HEK293 (cell line): ENCODE data around the gene DLL4.

Experiments used
- CTCF ChIA-PET: fragments of 350-600 bp; formaldehyde crosslinking; extraction: SDS; loops from one replicate; lab custom pipeline; 2021; ENCODE audit warnings: antibody characterized with exemption; lab: Yijun Ruan, JAX
- POLR2A ChIA-PET: fragments of 300-600 bp; formaldehyde crosslinking; extraction: SDS; loops from one replicate; lab custom pipeline; 2020; ENCODE audit warnings: antibody characterized with exemption, inconsistent platforms; lab: Yijun Ruan, JAX
- H3K27ac ChIP-seq: fragments of 200-500 bp; sonication (Bioruptor generic); 2 replicates; pipeline ENCODE4 v1.5.1; 2014; ENCODE audit warnings: low read depth, low read length, control low read depth, inconsistent platforms; ENCODE audit errors: extremely low read depth
- H3K36me3 ChIP-seq, 2 experiments: fragments of 200-500 bp in 1 of 2; sonication (Bioruptor generic) in 1 of 2; 1 replicate in 1 of 2; 2 replicates in 1 of 2; pipeline ENCODE4 v1.5.1; 2014 to 2017; ENCODE audit warnings: inconsistent platforms in 2 of 2, low read length in 2 of 2; ENCODE audit not compliant: control insufficient read depth in 2 of 2, insufficient read depth in 1 of 2
- H3K4me1 ChIP-seq: fragments of 200-500 bp; sonication (Bioruptor generic); 2 replicates; pipeline ENCODE4 v1.5.1; 2014; ENCODE audit warnings: mild to moderate bottlenecking, low read length, inconsistent platforms; ENCODE audit not compliant: control insufficient read depth, insufficient read depth
- H3K4me3 ChIP-seq: 2 replicates; pipeline ENCODE4 v1.5.1; 2011; ENCODE audit warnings: low read depth, mild to moderate bottlenecking, control low read depth, low read length, moderate library complexity
- H3K9me3 ChIP-seq: fragments of 200-500 bp; sonication (Bioruptor generic); 2 replicates; pipeline ENCODE4 v1.5.1; 2014; ENCODE audit warnings: low read depth, low read length, inconsistent platforms; ENCODE audit not compliant: control insufficient read depth, insufficient read depth
- BCL11B ChIP-seq: fragments of 450-650 bp; formaldehyde crosslinking; IDR thresholded peaks from 2 replicates; pipeline ENCODE4 v1.5.1; 2016; ENCODE audit warnings: low read depth, missing biosample characterization, missing genetic modification characterization
- GLI4 ChIP-seq: fragments of 450-650 bp; formaldehyde crosslinking; IDR thresholded peaks from 2 replicates; pipeline ENCODE4 v1.5.1; 2016; ENCODE audit warnings: missing biosample characterization, missing genetic modification characterization
- GLIS1 ChIP-seq: fragments of 450-650 bp; formaldehyde crosslinking; IDR thresholded peaks from 2 replicates; pipeline ENCODE4 v1.5.1; 2016; ENCODE audit warnings: missing biosample characterization, missing genetic modification characterization
- YY2 ChIP-seq: fragments of 450-650 bp; formaldehyde crosslinking; IDR thresholded peaks from 2 replicates; pipeline ENCODE4 v1.5.1; 2016; ENCODE audit warnings: missing biosample characterization, missing genetic modification characterization
- ZBTB7A ChIP-seq: fragments of 450-650 bp; formaldehyde crosslinking; IDR thresholded peaks from 2 replicates; pipeline ENCODE4 v1.5.1; 2016; ENCODE audit warnings: low read depth, missing biosample characterization, missing genetic modification characterization
- ZFHX2 ChIP-seq: fragments of 450-650 bp; formaldehyde crosslinking; conservative IDR thresholded peaks from 2 replicates; pipeline ENCODE4 v1.5.1; 2016; ENCODE audit warnings: missing biosample characterization, missing genetic modification characterization
- ZNF16 ChIP-seq: fragments of 450-650 bp; formaldehyde crosslinking; IDR thresholded peaks from 2 replicates; pipeline ENCODE4 v1.5.1; 2016; ENCODE audit warnings: low read depth, missing biosample characterization, missing genetic modification characterization
- ZNF223 ChIP-seq: fragments of 450-650 bp; formaldehyde crosslinking; IDR thresholded peaks from 2 replicates; pipeline ENCODE4 v1.5.1; 2016; ENCODE audit warnings: missing biosample characterization, missing genetic modification characterization
- ZNF248 ChIP-seq: fragments of 450-650 bp; formaldehyde crosslinking; IDR thresholded peaks from 2 replicates; pipeline ENCODE4 v1.5.1; 2017; ENCODE audit warnings: missing biosample characterization, missing genetic modification characterization
- ZNF302 ChIP-seq: fragments of 450-650 bp; formaldehyde crosslinking; IDR thresholded peaks from 2 replicates; pipeline ENCODE4 v1.5.1; 2016; ENCODE audit warnings: missing biosample characterization, missing genetic modification characterization, low read depth
- ZNF423 ChIP-seq: fragments of 450-650 bp; formaldehyde crosslinking; IDR thresholded peaks from 2 replicates; pipeline ENCODE4 v1.5.1; 2016; ENCODE audit warnings: missing biosample characterization, missing genetic modification characterization
- ZNF473 ChIP-seq: fragments of 450-650 bp; formaldehyde crosslinking; IDR thresholded peaks from 2 replicates; pipeline ENCODE4 v1.5.1; 2017; ENCODE audit warnings: missing biosample characterization, missing genetic modification characterization
- ZNF692 ChIP-seq: fragments of 450-650 bp; formaldehyde crosslinking; IDR thresholded peaks from 2 replicates; pipeline ENCODE4 v1.5.1; 2016; ENCODE audit warnings: missing biosample characterization, missing genetic modification characterization
- ZNF768 ChIP-seq: fragments of 450-650 bp; formaldehyde crosslinking; IDR thresholded peaks from 2 replicates; pipeline ENCODE4 v1.5.1; 2018; ENCODE audit warnings: missing biosample characterization, mild to moderate bottlenecking, missing genetic modification characterization
- ZNF830 ChIP-seq: fragments of 450-650 bp; IDR thresholded peaks from 2 replicates; pipeline ENCODE4 v1.5.0; 2018; ENCODE audit warnings: missing biosample characterization, missing genetic modification characterization, low read depth, mild to moderate bottlenecking, moderate library complexity
- TF ChIP-seq, protein P1 (sequence below): fragments of 450-650 bp; formaldehyde crosslinking; IDR thresholded peaks from 2 replicates; pipeline ENCODE4 v1.5.1; 2016; ENCODE audit warnings: missing biosample characterization, missing genetic modification characterization, borderline replicate concordance
- TF ChIP-seq, protein P2 (sequence below): fragments of 450-650 bp; formaldehyde crosslinking; conservative IDR thresholded peaks from 2 replicates; pipeline ENCODE4 v1.5.1; 2016; ENCODE audit warnings: low read depth, missing biosample characterization, missing genetic modification characterization
- TF ChIP-seq, protein P3 (sequence below): fragments of 450-650 bp; formaldehyde crosslinking; IDR thresholded peaks from 2 replicates; pipeline ENCODE4 v1.5.1; 2016; ENCODE audit warnings: missing biosample characterization, missing genetic modification characterization
- TF ChIP-seq, protein P4 (sequence below): fragments of 450-650 bp; formaldehyde crosslinking; IDR thresholded peaks from 2 replicates; pipeline ENCODE4 v1.5.1; 2016; ENCODE audit warnings: missing biosample characterization, missing genetic modification characterization
- TF ChIP-seq, protein P5 (sequence below): fragments of 450-650 bp; formaldehyde crosslinking; IDR thresholded peaks from 2 replicates; pipeline ENCODE4 v1.5.1; 2016; ENCODE audit warnings: missing biosample characterization, missing genetic modification characterization

DLL4 gene

GRCh38 chr15:40891810-40892446 lies 37.2 kb upstream of the DLL4 start (continued):
- TF ChIP-seq, protein P1, sequence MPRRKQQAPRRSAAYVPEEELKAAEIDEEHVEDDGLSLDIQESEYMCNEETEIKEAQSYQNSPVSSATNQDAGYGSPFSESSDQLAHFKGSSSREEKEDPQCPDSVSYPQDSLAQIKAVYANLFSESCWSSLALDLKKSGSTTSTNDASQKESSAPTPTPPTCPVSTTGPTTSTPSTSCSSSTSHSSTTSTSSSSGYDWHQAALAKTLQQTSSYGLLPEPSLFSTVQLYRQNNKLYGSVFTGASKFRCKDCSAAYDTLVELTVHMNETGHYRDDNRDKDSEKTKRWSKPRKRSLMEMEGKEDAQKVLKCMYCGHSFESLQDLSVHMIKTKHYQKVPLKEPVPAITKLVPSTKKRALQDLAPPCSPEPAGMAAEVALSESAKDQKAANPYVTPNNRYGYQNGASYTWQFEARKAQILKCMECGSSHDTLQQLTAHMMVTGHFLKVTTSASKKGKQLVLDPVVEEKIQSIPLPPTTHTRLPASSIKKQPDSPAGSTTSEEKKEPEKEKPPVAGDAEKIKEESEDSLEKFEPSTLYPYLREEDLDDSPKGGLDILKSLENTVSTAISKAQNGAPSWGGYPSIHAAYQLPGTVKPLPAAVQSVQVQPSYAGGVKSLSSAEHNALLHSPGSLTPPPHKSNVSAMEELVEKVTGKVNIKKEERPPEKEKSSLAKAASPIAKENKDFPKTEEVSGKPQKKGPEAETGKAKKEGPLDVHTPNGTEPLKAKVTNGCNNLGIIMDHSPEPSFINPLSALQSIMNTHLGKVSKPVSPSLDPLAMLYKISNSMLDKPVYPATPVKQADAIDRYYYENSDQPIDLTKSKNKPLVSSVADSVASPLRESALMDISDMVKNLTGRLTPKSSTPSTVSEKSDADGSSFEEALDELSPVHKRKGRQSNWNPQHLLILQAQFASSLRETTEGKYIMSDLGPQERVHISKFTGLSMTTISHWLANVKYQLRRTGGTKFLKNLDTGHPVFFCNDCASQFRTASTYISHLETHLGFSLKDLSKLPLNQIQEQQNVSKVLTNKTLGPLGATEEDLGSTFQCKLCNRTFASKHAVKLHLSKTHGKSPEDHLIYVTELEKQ (tag by site-specific recombination) = no peak
- TF ChIP-seq ZNF248 (tag by site-specific recombination) = no peak
- TF ChIP-seq, protein P2, sequence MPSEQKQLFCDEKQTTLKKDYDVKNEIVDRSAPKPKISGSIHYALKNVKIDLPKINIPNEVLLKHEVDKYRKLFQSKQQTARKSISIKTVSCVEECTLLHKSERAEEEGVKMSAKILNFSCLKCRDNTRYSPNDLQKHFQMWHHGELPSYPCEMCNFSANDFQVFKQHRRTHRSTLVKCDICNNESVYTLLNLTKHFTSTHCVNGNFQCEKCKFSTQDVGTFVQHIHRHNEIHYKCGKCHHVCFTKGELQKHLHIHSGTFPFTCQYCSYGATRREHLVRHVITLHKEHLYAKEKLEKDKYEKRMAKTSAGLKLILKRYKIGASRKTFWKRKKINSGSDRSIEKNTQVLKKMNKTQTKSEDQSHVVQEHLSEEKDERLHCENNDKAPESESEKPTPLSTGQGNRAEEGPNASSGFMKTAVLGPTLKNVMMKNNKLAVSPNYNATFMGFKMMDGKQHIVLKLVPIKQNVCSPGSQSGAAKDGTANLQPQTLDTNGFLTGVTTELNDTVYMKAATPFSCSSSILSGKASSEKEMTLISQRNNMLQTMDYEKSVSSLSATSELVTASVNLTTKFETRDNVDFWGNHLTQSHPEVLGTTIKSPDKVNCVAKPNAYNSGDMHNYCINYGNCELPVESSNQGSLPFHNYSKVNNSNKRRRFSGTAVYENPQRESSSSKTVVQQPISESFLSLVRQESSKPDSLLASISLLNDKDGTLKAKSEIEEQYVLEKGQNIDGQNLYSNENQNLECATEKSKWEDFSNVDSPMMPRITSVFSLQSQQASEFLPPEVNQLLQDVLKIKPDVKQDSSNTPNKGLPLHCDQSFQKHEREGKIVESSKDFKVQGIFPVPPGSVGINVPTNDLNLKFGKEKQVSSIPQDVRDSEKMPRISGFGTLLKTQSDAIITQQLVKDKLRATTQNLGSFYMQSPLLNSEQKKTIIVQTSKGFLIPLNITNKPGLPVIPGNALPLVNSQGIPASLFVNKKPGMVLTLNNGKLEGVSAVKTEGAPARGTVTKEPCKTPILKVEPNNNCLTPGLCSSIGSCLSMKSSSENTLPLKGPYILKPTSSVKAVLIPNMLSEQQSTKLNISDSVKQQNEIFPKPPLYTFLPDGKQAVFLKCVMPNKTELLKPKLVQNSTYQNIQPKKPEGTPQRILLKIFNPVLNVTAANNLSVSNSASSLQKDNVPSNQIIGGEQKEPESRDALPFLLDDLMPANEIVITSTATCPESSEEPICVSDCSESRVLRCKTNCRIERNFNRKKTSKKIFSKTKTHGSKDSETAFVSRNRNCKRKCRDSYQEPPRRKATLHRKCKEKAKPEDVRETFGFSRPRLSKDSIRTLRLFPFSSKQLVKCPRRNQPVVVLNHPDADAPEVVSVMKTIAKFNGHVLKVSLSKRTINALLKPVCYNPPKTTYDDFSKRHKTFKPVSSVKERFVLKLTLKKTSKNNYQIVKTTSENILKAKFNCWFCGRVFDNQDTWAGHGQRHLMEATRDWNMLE = no peak
- TF ChIP-seq GLIS1 = no peak
- TF ChIP-seq ZNF423 (tag by site-specific recombination) = no peak
- no peak for TF ChIP-seq ZNF473 (tag by site-specific recombination)
- no peak for TF ChIP-seq GLI4 (tag by site-specific recombination)
- no peak for TF ChIP-seq ZNF302 (tag by site-specific recombination)
- no peak for TF ChIP-seq ZNF692 (tag by site-specific recombination)

DNA sequence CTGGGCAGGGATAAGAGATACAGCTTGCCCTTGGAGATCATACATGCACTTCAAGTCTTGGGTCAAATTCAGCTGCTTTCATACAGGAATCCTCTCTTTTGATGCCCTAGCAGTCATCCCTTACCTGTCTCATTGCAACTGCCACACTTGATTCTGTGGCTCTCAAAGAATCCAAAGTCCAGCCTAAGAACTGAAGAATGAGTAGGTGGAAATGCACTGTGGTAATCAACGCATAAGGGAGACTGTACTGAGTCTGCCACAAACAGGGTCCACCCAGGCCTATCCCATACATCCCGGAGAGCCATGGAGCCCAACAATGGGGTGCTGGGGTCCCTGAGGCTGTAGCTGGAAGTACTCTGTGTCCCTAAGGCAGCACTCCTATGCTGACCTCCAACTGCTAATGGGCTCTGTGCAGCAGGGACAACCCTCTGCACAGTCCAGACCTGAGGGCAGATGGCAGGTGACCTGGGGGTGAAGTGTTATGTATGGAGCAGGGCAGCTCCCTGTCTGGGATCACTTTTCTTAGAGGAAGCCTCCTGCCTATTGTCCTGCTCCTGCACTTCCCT lies 36.6 kb upstream of the DLL4 start:
- H3K36me3 ChIP-seq = peaks cover 0 to 20% of the 10 kb centered on the region in 2 experiments; a peak in 2 of 3 replicates
- H3K4me1 ChIP-seq = no peaks in the 10 kb centered on the region
- no peak overlapping the region for H3K4me3 ChIP-seq
- ChIA-PET CTCF (interaction anchor here (0.6 to 5.3 kb wide), 21 partner anchors 8 to 317 kb away, joined by 3 to 187 read pairs (median 4); partner anchors contain the start of genes RHOV and SPINT1), POLR2A (interaction anchor here (0.7 to 1.5 kb wide), 3 partner anchors 19 to 35 kb away, joined by 3 to 6 read pairs (median 5); no protein-coding TSS in a partner anchor)
- H3K9me3 ChIP-seq = no peaks in the 10 kb centered on the region
- no peak overlapping the region for H3K27ac ChIP-seq
- TF ChIP-seq ZNF223 (tag by site-specific recombination) (no peak), ZNF768 (no peak), BCL11B (no peak), ZNF16 (tag by site-specific recombination) (no peak), ZFHX2 (tag by site-specific recombination) (no peak), YY2 (tag by site-specific recombination) (no peak), ZBTB7A (tag by site-specific recombination) (no peak), ZNF830 (tag by site-specific recombination) (no peak)
- TF ChIP-seq, protein P3, sequence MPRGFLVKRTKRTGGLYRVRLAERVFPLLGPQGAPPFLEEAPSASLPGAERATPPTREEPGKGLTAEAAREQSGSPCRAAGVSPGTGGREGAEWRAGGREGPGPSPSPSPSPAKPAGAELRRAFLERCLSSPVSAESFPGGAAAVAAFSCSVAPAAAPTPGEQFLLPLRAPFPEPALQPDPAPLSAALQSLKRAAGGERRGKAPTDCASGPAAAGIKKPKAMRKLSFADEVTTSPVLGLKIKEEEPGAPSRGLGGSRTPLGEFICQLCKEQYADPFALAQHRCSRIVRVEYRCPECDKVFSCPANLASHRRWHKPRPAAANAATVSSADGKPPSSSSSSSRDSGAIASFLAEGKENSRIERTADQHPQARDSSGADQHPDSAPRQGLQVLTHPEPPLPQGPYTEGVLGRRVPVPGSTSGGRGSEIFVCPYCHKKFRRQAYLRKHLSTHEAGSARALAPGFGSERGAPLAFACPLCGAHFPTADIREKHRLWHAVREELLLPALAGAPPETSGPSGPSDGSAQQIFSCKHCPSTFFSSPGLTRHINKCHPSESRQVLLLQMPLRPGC (tag by site-specific recombination) = no peak
- TF ChIP-seq, protein P4, sequence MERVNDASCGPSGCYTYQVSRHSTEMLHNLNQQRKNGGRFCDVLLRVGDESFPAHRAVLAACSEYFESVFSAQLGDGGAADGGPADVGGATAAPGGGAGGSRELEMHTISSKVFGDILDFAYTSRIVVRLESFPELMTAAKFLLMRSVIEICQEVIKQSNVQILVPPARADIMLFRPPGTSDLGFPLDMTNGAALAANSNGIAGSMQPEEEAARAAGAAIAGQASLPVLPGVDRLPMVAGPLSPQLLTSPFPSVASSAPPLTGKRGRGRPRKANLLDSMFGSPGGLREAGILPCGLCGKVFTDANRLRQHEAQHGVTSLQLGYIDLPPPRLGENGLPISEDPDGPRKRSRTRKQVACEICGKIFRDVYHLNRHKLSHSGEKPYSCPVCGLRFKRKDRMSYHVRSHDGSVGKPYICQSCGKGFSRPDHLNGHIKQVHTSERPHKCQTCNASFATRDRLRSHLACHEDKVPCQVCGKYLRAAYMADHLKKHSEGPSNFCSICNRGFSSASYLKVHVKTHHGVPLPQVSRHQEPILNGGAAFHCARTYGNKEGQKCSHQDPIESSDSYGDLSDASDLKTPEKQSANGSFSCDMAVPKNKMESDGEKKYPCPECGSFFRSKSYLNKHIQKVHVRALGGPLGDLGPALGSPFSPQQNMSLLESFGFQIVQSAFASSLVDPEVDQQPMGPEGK (tag by site-specific recombination) = no peak
- TF ChIP-seq, protein P5, sequence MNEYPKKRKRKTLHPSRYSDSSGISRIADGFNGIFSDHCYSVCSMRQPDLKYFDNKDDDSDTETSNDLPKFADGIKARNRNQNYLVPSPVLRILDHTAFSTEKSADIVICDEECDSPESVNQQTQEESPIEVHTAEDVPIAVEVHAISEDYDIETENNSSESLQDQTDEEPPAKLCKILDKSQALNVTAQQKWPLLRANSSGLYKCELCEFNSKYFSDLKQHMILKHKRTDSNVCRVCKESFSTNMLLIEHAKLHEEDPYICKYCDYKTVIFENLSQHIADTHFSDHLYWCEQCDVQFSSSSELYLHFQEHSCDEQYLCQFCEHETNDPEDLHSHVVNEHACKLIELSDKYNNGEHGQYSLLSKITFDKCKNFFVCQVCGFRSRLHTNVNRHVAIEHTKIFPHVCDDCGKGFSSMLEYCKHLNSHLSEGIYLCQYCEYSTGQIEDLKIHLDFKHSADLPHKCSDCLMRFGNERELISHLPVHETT (tag by site-specific recombination) = no peak
